Panc1 (cell line): Measurements from ENCODE around the gene MYO18A. TPM values are rescaled to one million over a fixed set of nuclear protein-coding genes. Genes with fewer than 3 reads are reported as not detected.

Experiments used
- ATAC-seq: fragments of 200-7000 bp; cut with Tn5 transposase; 2 replicates; pipeline ENCODE4 v1.9.1; 2020; ENCODE audit warnings: mild to moderate bottlenecking, moderate library complexity
- BruUV-seq: library from RNA; stranded (reverse); fragments of 400-500 nt; replicated peaks from 2 replicates; lab custom pipeline; 2021; lab: Mats Ljungman, UMichigan
- CTCF ChIA-PET: fragments of 300-600 bp; sonication (Branson Sonifier 250); formaldehyde crosslinking; loops from one replicate; lab custom pipeline; 2022; ENCODE audit warnings: antibody characterized with exemption; lab: Charles Lee
- POLR2A ChIA-PET: fragments of 300-600 bp; sonication (Branson Sonifier 250); formaldehyde crosslinking; loops from one replicate; lab custom pipeline; 2022; ENCODE audit warnings: antibody characterized with exemption; lab: Charles Lee
- DNase-seq: peaks from one replicate; pipeline ENCODE4 v3.0.0-alpha.2; 2010; ENCODE audit warnings: low read depth, low spot score
- H3K27ac ChIP-seq: 2 replicates; pipeline ENCODE4 v1.5.1; 2011; ENCODE audit warnings: mild to moderate bottlenecking, low read length, inconsistent platforms
- H3K27me3 ChIP-seq: fragments of 200-500 bp; sonication (Bioruptor generic); 2 replicates; pipeline ENCODE4 v1.6.0; 2014; ENCODE audit warnings: low read length, inconsistent platforms; ENCODE audit not compliant: control insufficient read depth, insufficient read depth
- H3K36me3 ChIP-seq: fragments of 200-500 bp; sonication (Bioruptor generic); 2 replicates; pipeline ENCODE4 v1.5.1; 2014; ENCODE audit warnings: inconsistent platforms, mild to moderate bottlenecking, low read length, moderate library complexity; ENCODE audit not compliant: control insufficient read depth, insufficient read depth
- H3K4me1 ChIP-seq: 2 replicates; pipeline ENCODE4 v1.5.1; 2011; ENCODE audit warnings: inconsistent platforms, mild to moderate bottlenecking, low read length, moderate library complexity; ENCODE audit not compliant: control insufficient read depth, insufficient read depth
- H3K4me3 ChIP-seq, 2 experiments: 2 replicates each; pipeline ENCODE4 v1.5.1; 2011 to 2012; ENCODE audit warnings: low read depth in 2 of 2, low read length in 2 of 2, mild to moderate bottlenecking in 2 of 2, inconsistent platforms in 1 of 2, moderate library complexity in 1 of 2
- H3K9me3 ChIP-seq: fragments of 200-500 bp; sonication (Bioruptor generic); 2 replicates; pipeline ENCODE4 v1.5.1; 2014; ENCODE audit warnings: low read depth, mild to moderate bottlenecking, inconsistent platforms, low read length, moderate library complexity; ENCODE audit not compliant: control insufficient read depth, insufficient read depth
- POLR2AphosphoS5 ChIP-seq: IDR thresholded peaks from 2 replicates; pipeline ENCODE4 v1.6.1; 2012; ENCODE audit warnings: mild to moderate bottlenecking, low read depth, low read length, moderate library complexity
- SIN3A ChIP-seq: IDR thresholded peaks from 2 replicates; pipeline ENCODE4 v1.6.1; 2012; ENCODE audit warnings: low read depth, mild to moderate bottlenecking, low read length, moderate library complexity, borderline replicate concordance; ENCODE audit not compliant: insufficient read depth
- TCF7L2 ChIP-seq: IDR thresholded peaks from 2 replicates; pipeline ENCODE4 v1.6.1; 2011; ENCODE audit warnings: mild to moderate bottlenecking, low read depth, low read length, inconsistent platforms
- in situ Hi-C: cut with HindIII; loops from 2 replicates; pipeline ENCODE4 v1.10.0; 2016; ENCODE audit warnings: low sequenced_read_pairs, low pct_unique_long_range_greater_than_20kb
- intact Hi-C: fragments of 100-400 bp; cut with micrococcal nuclease; formaldehyde crosslinking; loops from one replicate; pipeline ENCODE4 v1.10.0; 2022; ENCODE audit not compliant: unreplicated experiment
- total RNA-seq: library from RNA; stranded (reverse); gene quantifications from one replicate; pipeline ENCODE4 v1.2.1, GENCODE V29; 2021; ENCODE audit not compliant: unreplicated experiment
- TF ChIP-seq, protein P1 (sequence below): fragments of 450-650 bp; IDR thresholded peaks from 2 replicates; pipeline ENCODE4 v1.5.1; 2017; ENCODE audit warnings: mild to moderate bottlenecking
- TF ChIP-seq, protein P2 (sequence below), 2 experiments: IDR thresholded peaks; 2 replicates each; pipeline ENCODE4 v1.6.1; 2011 to 2012; ENCODE audit warnings: low read depth in 2 of 2, control low read depth in 1 of 2, low read length in 1 of 2, mild to moderate bottlenecking in 1 of 2, moderate library complexity in 1 of 2; ENCODE audit not compliant: insufficient read depth in 1 of 2

MYO18A gene
- total RNA-seq, 1 experiment from 2014 or later = 108 TPM

DNA sequence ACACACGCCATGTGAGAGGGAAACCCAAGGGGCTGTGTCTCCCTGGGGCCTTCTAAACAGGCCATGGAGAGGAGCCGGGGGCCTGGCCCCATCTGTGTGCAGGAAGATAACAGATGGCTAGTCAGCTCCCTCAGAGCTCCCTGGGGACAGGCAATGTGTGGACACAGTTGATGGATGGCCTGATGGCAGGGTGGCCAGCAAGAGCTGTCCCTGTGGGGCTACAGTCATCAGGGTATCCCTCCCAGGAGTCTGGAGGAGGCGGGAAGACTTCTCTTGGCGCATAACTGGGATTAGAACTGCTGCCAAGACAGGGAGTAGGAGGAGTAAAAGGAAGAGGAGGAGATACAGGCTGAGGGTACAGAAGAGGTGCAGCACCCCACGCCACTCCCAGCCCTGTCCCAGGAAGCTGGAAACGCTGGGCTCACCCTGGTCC is 17.3 kb downstream of the MYO18A start:
- peaks cover 36% of the 10 kb centered on the region for H3K4me1 ChIP-seq
- in situ Hi-C loops (no loop called here), intact Hi-C loops (no loop called here)
- H3K4me3 ChIP-seq = no peak overlapping the region
- BruUV-seq = no TSS peak
- H3K27ac ChIP-seq = peak overlapping the region; percentile 41
- no peaks in the 10 kb centered on the region for H3K36me3 ChIP-seq
- no peaks in the 10 kb centered on the region for H3K27me3 ChIP-seq
- H3K9me3 ChIP-seq = no peaks in the 10 kb centered on the region
- ATAC-seq (no peak), DNase-seq (no peak)
- ChIA-PET CTCF (no interaction called here), POLR2A (no interaction called here)
- TF ChIP-seq, protein P1, sequence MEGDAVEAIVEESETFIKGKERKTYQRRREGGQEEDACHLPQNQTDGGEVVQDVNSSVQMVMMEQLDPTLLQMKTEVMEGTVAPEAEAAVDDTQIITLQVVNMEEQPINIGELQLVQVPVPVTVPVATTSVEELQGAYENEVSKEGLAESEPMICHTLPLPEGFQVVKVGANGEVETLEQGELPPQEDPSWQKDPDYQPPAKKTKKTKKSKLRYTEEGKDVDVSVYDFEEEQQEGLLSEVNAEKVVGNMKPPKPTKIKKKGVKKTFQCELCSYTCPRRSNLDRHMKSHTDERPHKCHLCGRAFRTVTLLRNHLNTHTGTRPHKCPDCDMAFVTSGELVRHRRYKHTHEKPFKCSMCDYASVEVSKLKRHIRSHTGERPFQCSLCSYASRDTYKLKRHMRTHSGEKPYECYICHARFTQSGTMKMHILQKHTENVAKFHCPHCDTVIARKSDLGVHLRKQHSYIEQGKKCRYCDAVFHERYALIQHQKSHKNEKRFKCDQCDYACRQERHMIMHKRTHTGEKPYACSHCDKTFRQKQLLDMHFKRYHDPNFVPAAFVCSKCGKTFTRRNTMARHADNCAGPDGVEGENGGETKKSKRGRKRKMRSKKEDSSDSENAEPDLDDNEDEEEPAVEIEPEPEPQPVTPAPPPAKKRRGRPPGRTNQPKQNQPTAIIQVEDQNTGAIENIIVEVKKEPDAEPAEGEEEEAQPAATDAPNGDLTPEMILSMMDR = no peak
- TF ChIP-seq, protein P2, sequence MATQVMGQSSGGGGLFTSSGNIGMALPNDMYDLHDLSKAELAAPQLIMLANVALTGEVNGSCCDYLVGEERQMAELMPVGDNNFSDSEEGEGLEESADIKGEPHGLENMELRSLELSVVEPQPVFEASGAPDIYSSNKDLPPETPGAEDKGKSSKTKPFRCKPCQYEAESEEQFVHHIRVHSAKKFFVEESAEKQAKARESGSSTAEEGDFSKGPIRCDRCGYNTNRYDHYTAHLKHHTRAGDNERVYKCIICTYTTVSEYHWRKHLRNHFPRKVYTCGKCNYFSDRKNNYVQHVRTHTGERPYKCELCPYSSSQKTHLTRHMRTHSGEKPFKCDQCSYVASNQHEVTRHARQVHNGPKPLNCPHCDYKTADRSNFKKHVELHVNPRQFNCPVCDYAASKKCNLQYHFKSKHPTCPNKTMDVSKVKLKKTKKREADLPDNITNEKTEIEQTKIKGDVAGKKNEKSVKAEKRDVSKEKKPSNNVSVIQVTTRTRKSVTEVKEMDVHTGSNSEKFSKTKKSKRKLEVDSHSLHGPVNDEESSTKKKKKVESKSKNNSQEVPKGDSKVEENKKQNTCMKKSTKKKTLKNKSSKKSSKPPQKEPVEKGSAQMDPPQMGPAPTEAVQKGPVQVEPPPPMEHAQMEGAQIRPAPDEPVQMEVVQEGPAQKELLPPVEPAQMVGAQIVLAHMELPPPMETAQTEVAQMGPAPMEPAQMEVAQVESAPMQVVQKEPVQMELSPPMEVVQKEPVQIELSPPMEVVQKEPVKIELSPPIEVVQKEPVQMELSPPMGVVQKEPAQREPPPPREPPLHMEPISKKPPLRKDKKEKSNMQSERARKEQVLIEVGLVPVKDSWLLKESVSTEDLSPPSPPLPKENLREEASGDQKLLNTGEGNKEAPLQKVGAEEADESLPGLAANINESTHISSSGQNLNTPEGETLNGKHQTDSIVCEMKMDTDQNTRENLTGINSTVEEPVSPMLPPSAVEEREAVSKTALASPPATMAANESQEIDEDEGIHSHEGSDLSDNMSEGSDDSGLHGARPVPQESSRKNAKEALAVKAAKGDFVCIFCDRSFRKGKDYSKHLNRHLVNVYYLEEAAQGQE (IDR thresholded peaks at IDR 0.05; ENCODE audit: insufficient read depth in 1 of 2, low read depth in 2 of 2, low read length in 1 of 2) = no peak
- no peak for TF ChIP-seq POLR2AphosphoS5
- no peak for TF ChIP-seq SIN3A
- TF ChIP-seq TCF7L2 = no peak

DNA sequence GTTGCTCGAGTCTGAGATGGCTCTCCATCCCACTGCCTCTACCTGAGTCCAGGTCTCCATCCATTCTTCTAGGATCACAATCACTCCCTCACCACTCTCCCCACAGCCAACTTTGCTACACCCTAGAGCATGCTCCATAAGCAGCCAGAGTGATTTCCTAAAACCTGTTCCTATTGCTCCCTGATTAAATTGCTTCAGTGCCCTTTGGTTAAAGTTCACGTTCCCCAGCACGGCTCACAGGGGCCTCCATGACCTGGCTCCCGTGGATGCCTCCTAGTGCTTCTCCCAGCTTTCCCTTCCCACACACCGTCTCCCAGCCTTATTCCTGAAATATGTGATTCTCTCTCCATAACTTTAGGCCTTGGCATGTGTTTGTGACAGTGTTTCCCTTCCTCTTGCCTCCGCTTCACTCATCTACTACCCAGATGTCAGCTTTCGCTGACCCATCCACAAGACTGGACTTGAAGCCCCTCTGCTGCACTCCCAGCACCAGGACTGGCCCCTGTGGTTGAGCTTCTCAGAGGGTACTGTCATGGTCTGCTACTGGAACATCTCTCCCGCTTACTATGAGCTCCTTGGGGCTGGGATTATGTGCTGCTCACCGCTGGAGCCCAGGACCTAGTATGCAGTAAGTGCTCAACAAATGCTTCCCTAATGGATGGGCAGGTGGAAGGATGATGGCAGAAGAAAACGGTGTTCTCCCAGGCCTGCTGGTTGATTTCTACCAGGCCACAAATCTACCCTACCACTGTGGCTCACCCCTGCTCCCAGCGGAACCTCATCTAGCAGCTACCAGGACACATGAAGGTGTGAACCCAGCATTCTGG is 17.9 kb downstream of the MYO18A start:
- no peak overlapping the region for H3K4me3 ChIP-seq
- in situ Hi-C loops = no loop called here
- intact Hi-C loops = no loop called here
- H3K4me1 ChIP-seq = peaks cover 39% of the 10 kb centered on the region
- H3K36me3 ChIP-seq = no peaks in the 10 kb centered on the region
- no peaks in the 10 kb centered on the region for H3K27me3 ChIP-seq
- H3K27ac ChIP-seq = peak overlapping the region; percentile 41
- TF ChIP-seq TCF7L2 (no peak), POLR2AphosphoS5 (no peak), SIN3A (no peak)
- TF ChIP-seq, protein P2 (IDR thresholded peaks at IDR 0.05; ENCODE audit: insufficient read depth in 1 of 2, low read depth in 2 of 2, low read length in 1 of 2) = no peak
- TF ChIP-seq, protein P1 = no peak
- BruUV-seq = no TSS peak
- ATAC-seq (no peak), DNase-seq (no peak)
- CTCF ChIA-PET = no interaction called here
- POLR2A ChIA-PET = no interaction called here
- no peaks in the 10 kb centered on the region for H3K9me3 ChIP-seq
